HFF-Myc (cell line): ENCODE results near the gene SIRPB1.

Source experiments
- DNase-seq: peaks from one replicate; pipeline ENCODE4 v3.0.0-alpha.2; 2011; ENCODE audit warnings: low read depth; ENCODE audit errors: extremely low read depth
- H3K4me3 ChIP-seq: replicated peaks from 2 replicates; pipeline ENCODE4 v1.5.1; 2011; ENCODE audit warnings: low read depth, mild to moderate bottlenecking, control low read depth, low read length
- CTCF ChIP-seq: IDR thresholded peaks from 2 replicates; pipeline ENCODE4 v1.5.1; 2012; ENCODE audit warnings: mild to moderate bottlenecking, low read depth, low read length, control low read depth; ENCODE audit errors: missing control alignments

Gene SIRPB1

GRCh38 chr20:1661542-1662299 lies 41.9 kb upstream of the SIRPB1 start:
- TF ChIP-seq CTCF = no peak
- H3K4me3 ChIP-seq = no peak overlapping the region
- no peak for DNase-seq

DNA sequence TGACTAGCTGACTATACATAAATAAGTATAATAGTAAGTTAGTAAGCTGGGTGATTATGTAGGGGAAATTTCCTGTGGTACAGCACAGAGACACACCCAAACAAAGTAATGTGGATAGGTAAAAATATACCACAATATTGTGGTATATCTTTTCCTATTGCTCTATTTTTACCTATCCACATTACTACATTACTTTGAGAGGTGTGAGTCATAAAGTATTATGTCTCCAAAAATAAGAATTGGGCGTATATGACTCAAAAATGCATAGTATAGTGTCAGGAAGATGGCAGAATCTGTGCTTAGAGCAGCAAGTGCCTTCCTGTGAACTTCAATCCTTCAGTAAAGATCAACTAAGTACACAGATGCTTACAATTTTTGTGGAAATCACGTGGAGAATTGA lies 40.4 kb upstream of the SIRPB1 start:
- H3K4me3 ChIP-seq = no peak overlapping the region
- no peak for DNase-seq
- no peak for TF ChIP-seq CTCF

GRCh38 chr20:1657556-1658334 lies 37.9 kb upstream of the SIRPB1 start, which contains the start of gene SIRPG:
TSS of gene SIRPG (minus strand) at chr20:1657779. CDS start at chr20:1657714, 65 bp downstream.
- DNase-seq = no peak
- TF ChIP-seq CTCF = no peak
- H3K4me3 ChIP-seq = no peak within 1 kb of the TSS

DNA sequence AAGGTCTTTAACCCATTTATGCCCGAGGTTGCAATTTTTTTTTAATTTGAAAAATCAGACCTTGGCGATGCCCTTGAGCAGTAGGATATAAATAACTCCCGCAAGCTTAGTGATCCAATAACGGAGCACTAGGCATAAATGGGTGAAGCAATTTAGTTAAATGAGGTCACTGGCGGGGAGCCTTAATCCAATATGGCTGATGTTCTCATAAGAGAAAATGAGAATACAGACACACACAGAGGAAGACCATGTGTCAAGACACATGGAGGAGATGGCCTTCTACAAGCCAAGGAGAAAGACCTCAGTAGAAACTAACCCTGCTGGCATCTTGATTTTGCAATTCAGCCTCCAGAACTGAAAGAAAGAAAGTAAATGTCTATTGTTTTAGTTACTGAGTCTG lies 37.0 kb upstream of the SIRPB1 start:
- H3K4me3 ChIP-seq = no peak overlapping the region
- no peak for TF ChIP-seq CTCF
- DNase-seq = no peak

GRCh38 chr20:1654996-1655395 lies 35.2 kb upstream of the SIRPB1 start:
- TF ChIP-seq CTCF = no peak
- no peak overlapping the region for H3K4me3 ChIP-seq
- no peak for DNase-seq

GRCh38 chr20:1652960-1653359 lies 33.2 kb upstream of the SIRPB1 start:
- no peak overlapping the region for H3K4me3 ChIP-seq
- no peak for DNase-seq
- TF ChIP-seq CTCF = no peak
